Liver (tissue), 9 donors: ENCODE results near the gene ASTN1. TPM values are rescaled to one million over a fixed set of nuclear protein-coding genes. Genes with fewer than 3 reads are reported as not detected.

ENCODE experiments used
- DNase-seq: peaks from one replicate; pipeline ENCODE4 v3.0.0-alpha.2; 2017; ENCODE audit warnings: low spot score
- H3K27ac ChIP-seq, 2 donors: one replicate each; pipeline ENCODE4 v1.7.0; 2013; ENCODE audit warnings: inconsistent platforms in 2 of 2, low read length in 2 of 2, control low read depth in 1 of 2, low read depth in 1 of 2, mild to moderate bottlenecking in 1 of 2
- H3K27me3 ChIP-seq, 4 donors: one replicate each; pipeline versions ENCODE4 v1.6.1 to v1.7.0; 2013; ENCODE audit warnings: low read length in 3 of 4, inconsistent platforms in 1 of 4, mild to moderate bottlenecking in 1 of 4, moderate library complexity in 1 of 4; ENCODE audit not compliant: control insufficient read depth in 4 of 4, insufficient read depth in 4 of 4
- H3K36me3 ChIP-seq, 4 donors: one replicate each; pipeline versions ENCODE4 v1.6.1 to v1.7.0; 2013; ENCODE audit warnings: low read length in 3 of 4, mild to moderate bottlenecking in 3 of 4, low read depth in 1 of 4, moderate library complexity in 1 of 4; ENCODE audit not compliant: control insufficient read depth in 4 of 4, insufficient read depth in 3 of 4
- H3K4me1 ChIP-seq, 4 donors: one replicate each; pipeline versions ENCODE4 v1.6.1 to v1.7.0; 2013; ENCODE audit warnings: low read length in 3 of 4, mild to moderate bottlenecking in 3 of 4, moderate library complexity in 1 of 4; ENCODE audit not compliant: control insufficient read depth in 4 of 4, insufficient read depth in 4 of 4
- H3K4me3 ChIP-seq, 3 donors: one replicate each; pipeline versions ENCODE4 v1.6.1 to v1.7.0; 2013; ENCODE audit warnings: low read length in 3 of 3, control low read depth in 1 of 3, low read depth in 1 of 3, mild to moderate bottlenecking in 1 of 3
- H3K9ac ChIP-seq, 2 donors: one replicate each; pipeline ENCODE4 v1.7.0; 2013; ENCODE audit warnings: low read length in 2 of 2, mild to moderate bottlenecking in 2 of 2, moderate library complexity in 2 of 2, control low read depth in 1 of 2, low read depth in 1 of 2
- H3K9me3 ChIP-seq, 4 donors: one replicate each; pipeline versions ENCODE4 v1.6.1 to v1.7.0; 2013; ENCODE audit warnings: low read length in 3 of 4; ENCODE audit not compliant: control insufficient read depth in 4 of 4
- ATF3 ChIP-seq: IDR thresholded peaks from 2 replicates; pipeline ENCODE4 v1.6.1; 2016; ENCODE audit warnings: antibody characterized with exemption
- CTCF ChIP-seq: fragments of 150-350 bp; IDR thresholded peaks from 2 replicates; pipeline ENCODE4 v1.5.1; 2017; ENCODE audit warnings: improper control_type of control experiment, low read depth, low read length; ENCODE audit not compliant: missing input control
- EGR1 ChIP-seq, 2 donors: IDR thresholded peaks; 2 replicates each; pipeline ENCODE4 v1.6.1; 2016 to 2018; ENCODE audit warnings: antibody characterized with exemption in 2 of 2, low read depth in 2 of 2
- FOXA1 ChIP-seq: IDR thresholded peaks from 2 replicates; pipeline ENCODE4 v1.6.1; 2016; ENCODE audit warnings: antibody characterized with exemption
- FOXA2 ChIP-seq: IDR thresholded peaks from 2 replicates; pipeline ENCODE4 v1.6.1; 2016; ENCODE audit warnings: antibody characterized with exemption
- GABPA ChIP-seq, 2 donors: IDR thresholded peaks in 1 of 2; conservative IDR thresholded peaks in 1 of 2; 2 replicates each; pipeline ENCODE4 v1.6.1; 2016; ENCODE audit warnings: antibody characterized with exemption in 2 of 2, mild to moderate bottlenecking in 1 of 2, moderate library complexity in 1 of 2
- HNF4A ChIP-seq, 2 donors: conservative IDR thresholded peaks; 2 replicates each; pipeline ENCODE4 v1.6.1; 2016; ENCODE audit warnings: antibody characterized with exemption in 2 of 2, mild to moderate bottlenecking in 2 of 2
- HNF4G ChIP-seq: IDR thresholded peaks from 2 replicates; pipeline ENCODE4 v1.6.1; 2016; ENCODE audit warnings: antibody characterized with exemption
- JUND ChIP-seq, 2 donors: IDR thresholded peaks; 2 replicates each; pipeline ENCODE4 v1.6.1; 2016; ENCODE audit warnings: antibody characterized with exemption in 2 of 2
- MAX ChIP-seq: IDR thresholded peaks from 2 replicates; pipeline ENCODE4 v1.6.1; 2016; ENCODE audit warnings: antibody characterized with exemption
- NR2F2 ChIP-seq: IDR thresholded peaks from 2 replicates; pipeline ENCODE4 v1.6.1; 2016; ENCODE audit warnings: antibody characterized with exemption
- RAD21 ChIP-seq, 2 donors: IDR thresholded peaks; 2 replicates each; pipeline ENCODE4 v1.6.1; 2016; ENCODE audit warnings: antibody characterized with exemption in 2 of 2, mild to moderate bottlenecking in 2 of 2
- REST ChIP-seq: IDR thresholded peaks from 2 replicates; pipeline ENCODE4 v1.6.1; 2016; ENCODE audit warnings: antibody characterized with exemption, mild to moderate bottlenecking
- RXRA ChIP-seq, 2 donors: IDR thresholded peaks; 2 replicates each; pipeline ENCODE4 v1.6.1; 2017 to 2018; ENCODE audit warnings: antibody characterized with exemption in 2 of 2, mild to moderate bottlenecking in 1 of 2
- TAF1 ChIP-seq: conservative IDR thresholded peaks from 2 replicates; pipeline ENCODE4 v1.6.1; 2016; ENCODE audit warnings: antibody characterized with exemption, mild to moderate bottlenecking
- YY1 ChIP-seq: IDR thresholded peaks from 2 replicates; pipeline ENCODE4 v1.6.1; 2016; ENCODE audit warnings: antibody characterized with exemption, mild to moderate bottlenecking
- ZBTB33 ChIP-seq: IDR thresholded peaks from 2 replicates; pipeline ENCODE4 v1.6.1; 2016; ENCODE audit warnings: antibody characterized with exemption
- WGBS: extraction: QIAGEN DNeasy Blood & Tissue Kit; methylation state at CpG from one replicate; pipeline ENCODE4 v1.1.7; 2013; 5-methylcytosine and 5-hydroxymethylcytosine counted together
- polyA plus RNA-seq, 2 donors: library from polyadenylated mRNA; stranded (reverse) in 1 of 2; unstranded in 1 of 2; fragments of 200-250 nt in 1 of 2; fragments of >200 nt in 1 of 2; fragmentation: Nextera tagmentation in 1 of 2; extraction: Ambion mirVana in 1 of 2; gene quantifications; one replicate each; pipeline versions ENCODE4 v1.2.1 to v1.2.3, GENCODE V29; 2013 to 2015
- total RNA-seq, 2 donors: library from RNA; depleted of rRNA; stranded (reverse); fragments of >200 nt; gene quantifications; one replicate each; pipeline ENCODE4 v1.2.3, GENCODE V29; 2014
- donor health status: healthy.
- donor health status: healthy.
- donor health status: healthy.
- donor health status: healthy.
- donor health status: healthy.

Gene ASTN1
- total and polyA plus RNA-seq, 4 donors: 0.10 to 0.28 (median 0.18) TPM

GRCh38 chr1:176949033-176949662, 215.4 kb downstream of the ASTN1 start:
- H3K9ac ChIP-seq: no peak overlapping the region
- TF ChIP-seq TAF1 (no peak), EGR1 (IDR thresholded peaks at IDR 0.05; ENCODE audit: low read depth in 2 of 2) (no peak), ZBTB33 (no peak), RAD21 (IDR thresholded peaks at IDR 0.05) (peak; percentile 76 to 84), RXRA (IDR thresholded peaks at IDR 0.05) (peak; percentile 14 to 19), YY1 (no peak), NR2F2 (no peak), HNF4G (no peak), CTCF (peak; percentile 76)
- H3K27me3 ChIP-seq: peaks cover 0 to 3% (median 0%) of the 10 kb centered on the region in 4 donors
- no peaks in the 10 kb centered on the region for H3K4me1 ChIP-seq
- no peaks in the 10 kb centered on the region for H3K36me3 ChIP-seq
- DNase-seq: peak; percentile 63
- no peak overlapping the region for H3K4me3 ChIP-seq
- WGBS: 23% methylated on average over 17 of the region's 17 CpGs
- H3K27ac ChIP-seq: no peak overlapping the region
- H3K9me3 ChIP-seq: no peaks in the 10 kb centered on the region

- no peak overlapping the region for H3K4me3 ChIP-seq
- 92% methylated on average over 4 of the region's 4 CpGs for WGBS
- H3K36me3 ChIP-seq: no peaks in the 10 kb centered on the region
- TF ChIP-seq EGR1 (IDR thresholded peaks at IDR 0.05; ENCODE audit: low read depth in 2 of 2): no peak
- no peak for TF ChIP-seq FOXA1
- TF ChIP-seq RXRA (IDR thresholded peaks at IDR 0.05): no peak
- no peaks in the 10 kb centered on the region for H3K4me1 ChIP-seq
- peaks cover 0 to 6% (median 0%) of the 10 kb centered on the region in 4 donors for H3K27me3 ChIP-seq
- no peak overlapping the region for H3K9ac ChIP-seq
- H3K27ac ChIP-seq: no peak overlapping the region
- peaks cover 0 to 2% (median 0%) of the 10 kb centered on the region in 4 donors for H3K9me3 ChIP-seq
- DNase-seq: no peak
Observed at GRCh38 chr1:176944606-176945005, 219.9 kb downstream of the ASTN1 start.

- H3K9me3 ChIP-seq: peaks cover 0 to 2% (median 0%) of the 10 kb centered on the region in 4 donors
- no peaks in the 10 kb centered on the region for H3K36me3 ChIP-seq
- H3K4me1 ChIP-seq: no peaks in the 10 kb centered on the region
- no peak overlapping the region for H3K9ac ChIP-seq
- peaks cover 0 to 6% (median 0%) of the 10 kb centered on the region in 4 donors for H3K27me3 ChIP-seq
- DNase-seq: no peak
- 71% methylated on average over 4 of the region's 4 CpGs for WGBS
- H3K4me3 ChIP-seq: no peak overlapping the region
- no peak overlapping the region for H3K27ac ChIP-seq
- TF ChIP-seq ZBTB33 (no peak), GABPA (IDR thresholded peaks at IDR 0.05 in 1 of 2, conservative IDR thresholded peaks at IDR 0.05 in 1 of 2) (no peak), HNF4A (conservative IDR thresholded peaks at IDR 0.05) (no peak), HNF4G (no peak), FOXA1 (no peak), RAD21 (IDR thresholded peaks at IDR 0.05) (no peak), ATF3 (no peak), YY1 (no peak), JUND (IDR thresholded peaks at IDR 0.05) (no peak), NR2F2 (no peak), REST (no peak), TAF1 (no peak), MAX (no peak), EGR1 (IDR thresholded peaks at IDR 0.05; ENCODE audit: low read depth in 2 of 2) (no peak), RXRA (IDR thresholded peaks at IDR 0.05) (no peak), FOXA2 (no peak)
Observed at GRCh38 chr1:176943783-176944182, 220.7 kb downstream of the ASTN1 start.
